ENCODE data around the gene KDM4D.
"Not testable (repeated sequence)": the region's sequence is repeated elsewhere in the genome, so short reads cannot be mapped to it uniquely, and the experiment has no call there.

Gene KDM4D

DNA sequence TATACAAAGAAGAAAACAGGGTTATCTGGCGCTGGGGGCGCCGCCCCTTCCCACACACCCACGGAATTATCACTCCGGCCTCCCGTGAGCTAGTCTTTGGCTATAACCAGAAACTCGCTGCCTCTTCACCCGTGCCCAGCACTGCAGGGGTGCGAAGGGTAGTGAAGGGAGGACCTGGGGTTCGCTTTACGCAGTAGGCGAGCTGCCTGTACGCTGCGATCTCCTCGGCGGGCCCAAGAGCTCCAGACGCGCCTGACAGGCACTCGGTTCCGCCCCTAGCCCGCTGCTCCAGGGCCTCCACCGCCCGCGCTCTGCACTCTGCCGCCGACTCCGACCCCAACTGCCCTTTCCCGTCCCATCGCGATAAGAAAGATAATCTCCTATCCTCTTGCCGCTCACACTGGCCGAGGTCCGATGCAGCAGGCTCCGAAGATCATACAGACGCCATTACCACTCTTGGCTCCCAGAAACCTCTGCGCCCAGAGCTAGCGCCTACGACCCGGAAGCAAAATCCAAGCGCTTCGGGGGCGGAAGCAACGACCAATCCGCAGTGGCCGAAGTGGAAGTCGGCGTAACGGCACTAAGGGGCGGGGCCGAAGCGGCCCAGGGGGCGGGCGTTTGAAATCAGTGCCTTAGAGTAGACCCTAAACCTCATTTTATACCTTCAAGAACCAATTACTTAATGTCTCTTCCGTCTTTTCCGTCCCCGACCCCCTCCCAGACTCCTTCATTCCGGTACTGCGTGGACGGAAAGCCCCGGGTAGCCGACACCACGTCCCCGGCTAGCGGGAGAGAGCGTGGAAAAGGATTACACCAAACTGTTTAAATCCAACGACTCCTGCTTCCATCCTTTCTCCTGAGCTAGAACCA, at the start of gene KDM4D, which contains the start of gene CWC15:
TSS of gene KDM4D (plus strand) at position 611 of the 870 bp plus-strand sequence. CDS start 23,664 bp downstream, outside the sequence.
TSS of gene CWC15 (minus strand) at position 458 of the 870 bp plus-strand sequence. CDS start 1,371 bp downstream, outside the sequence.
- peak within 1 kb of the TSS; percentile 93 for H3K9ac ChIP-seq (ENCODE audit: low read length)
- H3K27me3 ChIP-seq (replicated peaks; ENCODE audit: control insufficient read depth, insufficient read depth, low read length) = no peaks in the 10 kb centered on the region
- H3K36me3 ChIP-seq (ENCODE audit: control insufficient read depth, insufficient read depth, low read length, severe bottlenecking) = peaks cover 34% of the 10 kb centered on the region
- peak within 1 kb of the TSS; percentile 99 for H3K4me3 ChIP-seq (ENCODE audit: low read length)
- peak; percentile 98 for DNase-seq (ENCODE audit: low read depth)
- H3K9me3 ChIP-seq (ENCODE audit: control insufficient read depth, low read length) = no peaks in the 10 kb centered on the region
- peaks cover 28% of the 10 kb centered on the region for H3K4me1 ChIP-seq (ENCODE audit: control insufficient read depth, insufficient read depth, low read length)

DNA sequence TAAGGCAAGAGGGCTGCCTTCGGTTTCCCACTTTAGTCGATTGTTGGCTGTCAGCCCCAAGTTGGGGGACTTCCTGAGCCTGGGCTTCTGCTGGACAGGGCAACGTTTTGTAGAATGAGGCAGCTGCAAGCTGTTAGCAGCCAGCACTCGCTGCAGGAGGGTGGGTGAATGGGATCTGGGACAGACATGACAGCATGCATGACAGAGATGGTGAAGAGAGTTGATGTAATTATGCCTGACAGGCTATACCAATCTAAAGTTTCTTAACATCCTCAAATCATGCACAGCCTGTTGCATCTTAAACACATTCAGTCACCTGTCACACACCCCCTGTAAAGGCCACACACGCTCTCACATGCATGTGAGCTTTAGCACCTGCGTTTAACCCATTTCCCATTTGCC, 49.3 kb upstream of the KDM4D start:
- Histone ChIP-seq H3K36me3 (ENCODE audit: control insufficient read depth, insufficient read depth, low read length, severe bottlenecking) (no peaks in the 10 kb centered on the region), H3K9me3 (ENCODE audit: control insufficient read depth, low read length) (no peaks in the 10 kb centered on the region), H3K27me3 (replicated peaks; ENCODE audit: control insufficient read depth, insufficient read depth, low read length) (no peaks in the 10 kb centered on the region), H3K9ac (ENCODE audit: low read length) (no peak overlapping the region), H3K4me1 (ENCODE audit: control insufficient read depth, insufficient read depth, low read length) (peaks cover 30% of the 10 kb centered on the region), H3K4me3 (ENCODE audit: low read length) (no peak overlapping the region)
- no peak for DNase-seq (ENCODE audit: low read depth)

DNA sequence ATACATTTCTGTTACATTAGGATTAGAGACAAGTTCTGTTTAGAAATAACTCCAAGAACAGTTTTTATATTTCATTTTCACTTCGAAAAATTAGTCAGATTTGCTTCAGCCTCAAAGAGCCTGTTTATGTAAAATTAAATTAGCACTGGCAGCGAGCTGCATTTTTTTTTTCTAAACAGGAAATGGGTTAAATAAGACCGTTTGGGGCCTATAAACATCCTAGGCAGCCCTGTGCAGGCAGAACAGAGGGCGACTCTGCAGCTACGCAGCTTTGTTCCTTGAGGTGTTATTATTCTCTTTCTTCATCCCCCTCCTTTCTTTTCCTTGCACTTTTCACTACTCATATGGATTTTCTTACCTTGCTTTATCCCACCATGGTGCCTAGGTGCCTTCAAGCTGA, 48.9 kb upstream of the KDM4D start:
- DNase-seq (ENCODE audit: low read depth) = no peak
- Histone ChIP-seq H3K9ac (ENCODE audit: low read length) (no peak overlapping the region), H3K9me3 (ENCODE audit: control insufficient read depth, low read length) (no peaks in the 10 kb centered on the region), H3K27me3 (replicated peaks; ENCODE audit: control insufficient read depth, insufficient read depth, low read length) (no peaks in the 10 kb centered on the region), H3K36me3 (ENCODE audit: control insufficient read depth, insufficient read depth, low read length, severe bottlenecking) (no peaks in the 10 kb centered on the region), H3K4me3 (ENCODE audit: low read length) (no peak overlapping the region), H3K4me1 (ENCODE audit: control insufficient read depth, insufficient read depth, low read length) (peaks cover 30% of the 10 kb centered on the region)

DNA sequence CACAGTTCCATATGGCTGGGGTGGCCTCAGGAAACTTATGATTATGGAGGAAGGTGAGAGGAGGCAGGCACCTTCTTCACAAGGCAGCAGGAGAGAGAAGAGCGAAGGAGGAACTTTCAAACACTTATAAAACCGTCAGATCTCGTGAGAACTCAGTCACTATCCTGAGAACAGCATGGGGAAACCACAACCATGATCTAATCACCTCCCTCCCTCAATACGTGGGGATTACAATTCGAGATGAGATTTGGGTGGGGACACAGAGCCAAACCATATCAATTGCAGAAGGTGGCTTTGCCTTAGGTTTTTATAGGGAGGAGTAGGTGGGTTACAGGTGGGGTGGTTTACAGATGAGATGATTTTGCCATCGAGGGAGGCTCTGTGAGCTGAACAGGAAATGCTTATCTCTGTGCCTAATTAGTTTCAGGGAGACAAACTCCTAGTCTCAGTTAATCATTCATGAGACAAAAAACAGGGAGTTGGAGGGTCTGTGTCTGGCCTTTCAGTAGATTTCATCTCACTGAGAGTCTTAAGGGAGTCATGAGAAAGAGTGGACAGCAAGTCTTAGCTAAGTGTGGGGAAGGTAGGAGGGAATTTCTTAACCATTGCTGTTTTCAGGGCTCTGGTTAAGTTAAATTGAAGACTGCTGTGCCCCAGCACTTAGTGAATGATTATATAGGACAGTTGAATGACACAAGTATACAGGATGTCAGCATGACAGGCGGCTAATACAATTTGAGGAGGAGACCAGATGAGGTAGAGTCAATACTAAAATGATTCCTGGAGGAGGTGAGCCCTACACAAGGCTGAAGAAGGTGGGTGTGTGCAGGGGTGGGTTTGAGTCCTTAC, 47.9 kb upstream of the KDM4D start:
- DNase-seq (ENCODE audit: low read depth) = no peak
- no peaks in the 10 kb centered on the region for H3K36me3 ChIP-seq (ENCODE audit: control insufficient read depth, insufficient read depth, low read length, severe bottlenecking)
- no peak overlapping the region for H3K4me3 ChIP-seq (ENCODE audit: low read length)
- no peaks in the 10 kb centered on the region for H3K9me3 ChIP-seq (ENCODE audit: control insufficient read depth, low read length)
- no peaks in the 10 kb centered on the region for H3K27me3 ChIP-seq (replicated peaks; ENCODE audit: control insufficient read depth, insufficient read depth, low read length)
- peaks cover 30% of the 10 kb centered on the region for H3K4me1 ChIP-seq (ENCODE audit: control insufficient read depth, insufficient read depth, low read length)
- H3K9ac ChIP-seq (ENCODE audit: low read length) = no peak overlapping the region

DNA sequence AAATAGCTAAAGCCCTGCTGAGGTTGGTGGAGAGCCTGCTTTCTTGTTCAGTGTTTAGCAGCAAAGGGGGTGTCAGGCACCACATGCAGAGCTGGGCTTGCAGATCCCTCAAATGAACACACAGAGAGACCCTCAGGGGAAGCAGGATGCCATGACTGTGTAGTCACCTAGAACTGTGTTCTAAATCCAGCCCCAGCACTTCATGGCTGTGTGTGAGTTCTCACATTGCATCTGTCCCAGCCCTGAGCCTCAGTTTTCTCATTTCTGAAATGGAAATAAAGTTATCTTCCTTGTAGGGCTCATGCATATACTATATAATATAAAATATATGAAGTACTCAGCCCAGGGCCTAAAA, 47.3 kb upstream of the KDM4D start:
- Histone ChIP-seq H3K27me3 (replicated peaks; ENCODE audit: control insufficient read depth, insufficient read depth, low read length) (no peaks in the 10 kb centered on the region), H3K36me3 (ENCODE audit: control insufficient read depth, insufficient read depth, low read length, severe bottlenecking) (no peaks in the 10 kb centered on the region), H3K9me3 (ENCODE audit: control insufficient read depth, low read length) (no peaks in the 10 kb centered on the region), H3K9ac (ENCODE audit: low read length) (no peak overlapping the region), H3K4me3 (ENCODE audit: low read length) (no peak overlapping the region), H3K4me1 (ENCODE audit: control insufficient read depth, insufficient read depth, low read length) (peaks cover 30% of the 10 kb centered on the region)
- DNase-seq (ENCODE audit: low read depth) = peak; percentile 55

DNA sequence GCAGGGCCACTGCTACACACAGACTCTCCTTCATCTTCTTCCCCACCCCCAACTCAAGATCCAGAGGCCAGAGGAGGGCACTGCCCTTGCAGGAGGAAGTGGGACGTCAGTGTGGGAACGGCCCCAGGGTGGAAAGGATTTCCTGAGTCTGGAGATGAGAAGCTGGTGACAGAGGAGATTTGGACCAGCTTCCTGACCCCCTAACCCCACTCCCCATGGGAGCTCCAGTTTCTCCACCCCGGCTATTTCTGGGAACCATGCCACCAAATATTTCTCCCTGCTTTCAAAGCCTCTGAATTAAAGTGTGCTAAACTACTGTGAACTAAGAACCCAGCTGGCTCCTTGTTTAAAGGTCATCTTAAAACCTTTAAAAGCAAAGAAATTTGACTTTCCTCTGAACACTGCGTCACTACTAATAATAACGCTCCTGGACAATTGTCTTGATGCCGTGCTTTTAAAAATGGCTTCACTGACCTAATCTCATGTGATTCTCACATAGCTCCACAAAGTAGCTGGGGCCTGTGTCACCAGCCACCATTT, 46.7 kb upstream of the KDM4D start:
- Histone ChIP-seq H3K9ac (ENCODE audit: low read length) (peak overlapping the region; percentile 71), H3K36me3 (ENCODE audit: control insufficient read depth, insufficient read depth, low read length, severe bottlenecking) (no peaks in the 10 kb centered on the region), H3K27me3 (replicated peaks; ENCODE audit: control insufficient read depth, insufficient read depth, low read length) (no peaks in the 10 kb centered on the region), H3K4me1 (ENCODE audit: control insufficient read depth, insufficient read depth, low read length) (peaks cover 30% of the 10 kb centered on the region), H3K4me3 (ENCODE audit: low read length) (peak overlapping the region; percentile 56), H3K9me3 (ENCODE audit: control insufficient read depth, low read length) (no peaks in the 10 kb centered on the region)
- DNase-seq (ENCODE audit: low read depth) = peak; percentile 96

DNA sequence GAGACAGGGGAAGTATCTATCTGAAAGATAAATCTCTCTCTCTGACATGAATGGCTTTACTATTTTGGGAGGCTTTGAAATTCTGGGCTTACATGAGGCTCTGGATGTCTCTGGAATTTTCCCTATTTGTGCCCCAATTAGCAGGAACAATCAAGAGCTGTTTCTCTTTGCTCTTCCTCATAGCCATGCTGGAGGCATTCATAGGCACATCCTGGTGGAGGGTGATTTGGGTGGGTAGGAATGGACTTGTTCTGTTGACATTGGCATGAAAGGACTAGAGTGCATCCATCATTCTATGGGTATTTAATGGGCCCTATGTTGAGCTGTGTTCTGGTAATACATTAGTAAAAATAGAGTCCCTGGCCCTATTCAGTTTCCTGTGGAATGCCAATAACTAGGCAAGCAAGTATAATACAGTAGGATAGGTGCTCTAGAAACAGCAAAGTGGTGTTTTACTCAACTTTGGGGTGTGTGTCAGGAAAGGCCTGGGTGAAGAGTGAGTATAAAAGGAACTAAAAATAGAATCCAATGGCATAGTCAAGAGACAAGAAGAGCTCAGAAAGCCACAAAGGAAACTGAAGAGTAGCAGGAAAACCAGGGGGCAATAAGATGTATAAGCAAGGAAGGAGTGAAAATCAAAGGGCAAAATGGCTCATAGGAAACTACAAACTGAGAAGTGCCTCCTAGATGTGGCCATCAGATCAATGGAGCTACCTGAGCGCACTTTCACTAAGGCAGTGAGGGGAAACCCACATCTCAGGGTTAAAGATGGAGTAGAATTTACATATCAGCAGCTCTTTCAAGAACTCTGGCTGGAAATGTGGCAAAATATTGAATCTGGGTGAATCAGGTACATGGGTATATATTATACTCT, 45.2 kb upstream of the KDM4D start:
- Histone ChIP-seq H3K4me3 (ENCODE audit: low read length) (no peak overlapping the region), H3K4me1 (ENCODE audit: control insufficient read depth, insufficient read depth, low read length) (peaks cover 41% of the 10 kb centered on the region), H3K27me3 (replicated peaks; ENCODE audit: control insufficient read depth, insufficient read depth, low read length) (no peaks in the 10 kb centered on the region), H3K36me3 (ENCODE audit: control insufficient read depth, insufficient read depth, low read length, severe bottlenecking) (no peaks in the 10 kb centered on the region), H3K9me3 (ENCODE audit: control insufficient read depth, low read length) (no peaks in the 10 kb centered on the region), H3K9ac (ENCODE audit: low read length) (no peak overlapping the region)
- DNase-seq (ENCODE audit: low read depth) = no peak

DNA sequence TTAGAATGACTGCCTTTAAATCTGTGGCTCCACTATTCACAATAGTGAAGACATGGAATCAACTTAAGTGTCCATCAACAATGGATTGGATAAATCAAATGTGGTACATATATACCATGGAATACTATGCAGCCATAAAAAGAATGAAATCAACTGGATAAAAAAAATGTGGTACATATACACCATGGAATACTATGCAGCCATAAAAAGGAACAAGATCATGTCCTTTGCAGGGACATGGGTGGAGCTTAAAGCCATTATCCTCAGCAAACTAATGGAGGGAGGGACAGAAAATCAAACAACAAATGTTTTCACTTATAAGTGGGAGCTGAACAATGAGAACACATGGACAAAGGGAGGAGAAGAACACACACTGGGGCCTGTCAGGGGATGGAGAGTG, 41.4 kb upstream of the KDM4D start:
- DNase-seq (ENCODE audit: low read depth); H3K36me3 ChIP-seq (ENCODE audit: control insufficient read depth, insufficient read depth, low read length, severe bottlenecking); H3K9me3 ChIP-seq (ENCODE audit: control insufficient read depth, low read length); H3K27me3 ChIP-seq (replicated peaks; ENCODE audit: control insufficient read depth, insufficient read depth, low read length); H3K4me3 ChIP-seq (ENCODE audit: low read length); H3K9ac ChIP-seq (ENCODE audit: low read length): not testable (repeated sequence)
- peaks cover 41% of the 10 kb centered on the region for H3K4me1 ChIP-seq (ENCODE audit: control insufficient read depth, insufficient read depth, low read length)

DNA sequence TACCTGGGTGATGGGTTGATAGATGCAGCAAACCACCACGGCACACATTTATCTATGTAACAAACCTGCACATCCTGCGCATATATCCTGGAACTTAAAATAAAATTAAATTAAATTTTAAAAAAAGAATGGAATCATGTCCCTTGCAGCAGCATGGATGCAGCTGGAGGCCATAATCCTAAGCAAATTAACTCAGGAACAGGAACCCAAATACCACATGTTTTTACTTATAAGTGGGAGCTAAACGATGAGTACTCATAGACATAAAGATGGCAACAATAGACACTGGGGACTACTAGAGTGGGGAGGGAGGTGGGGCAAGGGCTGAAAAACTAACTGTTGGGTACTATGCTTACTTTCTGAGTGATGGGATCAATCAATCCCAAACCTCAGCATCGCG, 41.0 kb upstream of the KDM4D start:
- H3K36me3 ChIP-seq (ENCODE audit: control insufficient read depth, insufficient read depth, low read length, severe bottlenecking) = no peaks in the 10 kb centered on the region
- peaks cover 36% of the 10 kb centered on the region for H3K4me1 ChIP-seq (ENCODE audit: control insufficient read depth, insufficient read depth, low read length)
- no peak for DNase-seq (ENCODE audit: low read depth)
- H3K9me3 ChIP-seq (ENCODE audit: control insufficient read depth, low read length) = no peaks in the 10 kb centered on the region
- H3K4me3 ChIP-seq (ENCODE audit: low read length) = no peak overlapping the region
- no peaks in the 10 kb centered on the region for H3K27me3 ChIP-seq (replicated peaks; ENCODE audit: control insufficient read depth, insufficient read depth, low read length)
- no peak overlapping the region for H3K9ac ChIP-seq (ENCODE audit: low read length)

DNA sequence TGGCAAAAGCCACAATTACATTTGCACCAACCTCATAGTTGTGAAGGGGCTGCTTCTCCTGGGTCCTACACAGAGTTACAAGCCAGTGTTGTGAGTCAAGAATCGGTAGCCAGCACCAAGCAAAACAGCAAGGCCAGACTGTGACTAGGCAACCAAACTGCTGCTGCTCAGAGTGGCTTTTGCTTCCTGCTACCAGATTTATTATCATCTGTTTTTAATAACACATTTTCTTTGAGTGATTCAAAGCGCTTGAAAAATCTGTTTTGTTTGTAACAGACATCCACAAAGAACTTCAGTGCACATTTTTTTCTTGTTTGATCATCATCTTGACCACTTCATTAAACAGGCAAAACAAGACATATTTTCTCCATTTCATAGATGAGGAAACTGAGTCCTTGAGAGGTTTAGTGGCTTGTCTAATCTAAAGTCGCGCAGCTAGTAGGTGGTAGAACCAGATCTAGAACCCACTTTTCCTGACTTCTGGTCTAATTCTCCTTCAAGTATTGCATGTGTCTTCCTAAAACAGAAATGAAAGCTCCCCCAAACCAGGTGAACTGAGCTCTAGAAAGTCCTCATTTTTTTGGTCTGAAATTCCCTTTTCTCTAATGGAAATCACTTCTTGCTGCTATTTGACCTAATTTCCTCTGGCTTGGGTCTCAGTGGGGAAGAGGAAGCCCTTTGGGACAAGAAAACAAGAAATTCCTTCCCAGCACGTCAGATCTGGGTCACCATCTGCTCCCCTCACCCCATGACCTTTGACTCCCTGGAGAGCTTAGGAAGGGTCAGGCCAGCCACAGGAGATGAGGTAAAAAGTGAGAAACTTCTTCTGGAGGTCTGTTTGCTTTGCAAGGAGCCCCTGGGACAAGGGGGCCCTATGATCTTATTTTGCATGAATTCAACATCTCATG, 40.0 kb upstream of the KDM4D start:
- Histone ChIP-seq H3K9ac (ENCODE audit: low read length) (peak overlapping the region; percentile 48), H3K4me1 (ENCODE audit: control insufficient read depth, insufficient read depth, low read length) (peaks cover 35% of the 10 kb centered on the region), H3K36me3 (ENCODE audit: control insufficient read depth, insufficient read depth, low read length, severe bottlenecking) (no peaks in the 10 kb centered on the region), H3K4me3 (ENCODE audit: low read length) (peak overlapping the region; percentile 57), H3K27me3 (replicated peaks; ENCODE audit: control insufficient read depth, insufficient read depth, low read length) (no peaks in the 10 kb centered on the region), H3K9me3 (ENCODE audit: control insufficient read depth, low read length) (no peaks in the 10 kb centered on the region)
- peak; percentile 93 for DNase-seq (ENCODE audit: low read depth)
